GM19395 (cell line): Measurements from ENCODE around the gene TTC33.
"Not testable (repeated sequence)": the region's sequence is repeated elsewhere in the genome, so short reads cannot be mapped to it uniquely, and the experiment has no call there.

Source experiments
- ATAC-seq: cut with Tn5 transposase; IDR thresholded peaks from one replicate; pipeline ENCODE4 v1.9.1; 2021; ENCODE audit warnings: mild to moderate bottlenecking, moderate library complexity; ENCODE audit not compliant: unreplicated experiment

The TTC33 gene

DNA sequence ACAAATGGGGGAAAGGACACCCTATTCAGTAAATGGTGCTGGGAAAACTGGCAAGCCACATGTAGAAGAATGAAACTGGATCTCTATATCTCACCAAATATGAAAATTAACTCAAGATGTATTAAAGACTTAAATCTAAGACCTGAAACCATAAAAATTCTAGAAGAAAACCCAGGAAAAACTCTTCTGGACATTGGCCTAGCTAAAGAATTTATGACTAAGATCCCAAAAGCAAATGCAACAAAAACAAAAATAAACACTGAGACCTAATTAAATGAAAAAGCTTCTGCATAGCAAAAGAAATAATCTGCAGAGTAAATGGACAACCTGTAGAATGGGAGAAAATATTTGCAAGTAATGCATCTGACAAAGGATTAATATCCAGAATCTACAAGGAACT lies 99.7 kb downstream of the TTC33 start:
- not testable (repeated sequence) for ATAC-seq

DNA sequence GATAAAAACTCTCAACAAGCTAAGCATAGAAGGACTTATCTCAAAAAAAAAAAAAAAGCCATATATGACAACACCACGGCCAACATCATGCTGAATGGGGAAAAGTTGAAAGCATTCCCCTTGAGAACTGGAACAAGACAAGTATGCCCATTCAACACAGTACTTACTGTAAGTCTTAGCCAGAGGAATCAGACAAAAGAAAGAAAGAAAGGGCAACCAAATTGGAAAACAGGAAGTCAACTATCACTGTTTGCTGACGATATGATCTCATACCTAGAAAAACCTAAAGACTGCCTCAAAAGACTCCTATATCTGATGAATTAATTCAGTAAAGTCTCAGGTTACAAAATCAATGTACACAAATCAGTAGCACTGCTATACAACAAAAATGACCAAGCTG lies 100.6 kb downstream of the TTC33 start:
- ATAC-seq: no peak

GRCh38 chr5:40654377-40654991 lies 101.3 kb downstream of the TTC33 start:
- ATAC-seq: no peak

- no peak for ATAC-seq
Measured at GRCh38 chr5:40653221-40654022, 102.3 kb downstream of the TTC33 start.

DNA sequence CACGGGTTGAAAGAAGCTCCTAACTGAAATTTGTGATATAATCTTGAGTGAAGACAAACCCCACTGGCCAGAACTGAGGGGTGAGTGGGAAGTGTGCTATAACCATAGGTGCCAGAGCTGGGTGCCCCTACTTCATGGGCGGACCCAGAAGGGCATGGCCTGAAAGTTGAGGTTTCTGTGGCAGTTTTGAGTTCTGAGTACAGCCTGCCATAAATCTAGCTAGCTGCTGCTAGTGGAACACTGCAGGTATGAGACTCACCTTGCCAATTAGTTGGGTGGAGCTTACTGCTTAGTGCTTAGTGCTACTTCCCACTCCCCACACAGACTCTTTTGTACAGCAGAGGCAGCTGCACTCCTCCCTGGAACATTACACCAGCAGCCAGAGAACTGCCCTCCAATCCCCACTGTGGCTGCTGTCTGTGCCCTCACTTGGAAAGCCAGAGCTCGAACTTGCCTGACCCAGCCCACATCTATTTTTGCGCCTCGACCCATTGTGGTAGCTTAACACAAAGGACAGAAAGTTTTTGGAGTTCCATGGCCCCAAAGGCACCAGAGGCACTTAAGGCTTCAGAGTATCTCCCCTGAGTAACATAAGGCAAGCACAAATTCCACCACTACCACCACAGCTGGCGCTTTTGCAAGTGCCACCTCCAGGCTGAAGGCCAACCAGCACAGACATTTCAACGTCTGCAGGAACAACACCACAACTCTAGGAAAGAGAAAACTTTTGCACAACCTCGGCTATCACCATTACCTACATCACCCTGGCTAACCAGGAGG lies 103.1 kb downstream of the TTC33 start:
- ATAC-seq: no peak

DNA sequence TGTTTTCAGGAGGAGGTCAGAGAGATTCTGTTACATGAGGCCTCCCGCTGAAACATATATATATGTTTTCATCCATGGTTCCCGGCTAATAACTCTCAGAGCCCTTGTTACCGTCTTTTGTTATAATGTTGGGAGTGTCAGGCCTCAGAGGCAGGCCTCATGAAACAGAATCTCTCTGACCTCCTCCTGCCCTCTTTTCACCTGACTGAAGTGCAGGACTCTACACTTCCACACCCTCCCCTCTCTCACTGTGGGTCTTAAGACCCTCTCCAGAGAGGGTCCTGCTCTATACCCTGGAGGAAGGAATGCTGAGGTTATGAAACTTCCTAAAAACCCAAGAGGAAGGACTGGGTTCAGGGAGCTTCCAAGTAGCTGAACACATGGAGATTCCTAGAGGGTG lies 104.6 kb downstream of the TTC33 start:
- ATAC-seq: no peak

DNA sequence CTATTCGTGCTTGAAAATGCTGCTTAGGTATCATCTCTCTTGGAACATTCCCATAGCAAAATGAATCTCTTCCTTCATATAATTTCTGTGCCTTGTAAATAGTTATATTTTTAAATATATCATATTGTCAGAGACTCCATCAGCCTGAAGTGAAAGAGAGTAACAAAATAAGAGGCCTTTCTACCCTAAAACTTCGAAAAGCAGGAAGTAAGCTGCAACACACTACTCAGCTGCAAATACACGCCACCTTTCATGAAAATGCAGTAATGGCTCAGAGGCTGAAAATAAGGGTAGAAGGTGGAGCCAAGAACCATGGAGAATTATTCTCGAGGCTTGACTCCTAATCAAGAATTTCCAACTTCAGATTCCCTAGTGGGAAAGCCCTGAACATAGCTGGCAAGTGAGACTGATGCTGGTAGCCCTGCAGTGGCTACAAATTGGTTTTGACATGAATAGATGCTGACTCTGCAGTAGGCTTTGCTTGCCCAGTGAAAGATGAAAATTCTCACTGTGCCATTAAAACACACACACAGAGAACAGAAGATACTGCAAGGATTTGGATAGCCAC lies 106.2 kb downstream of the TTC33 start:
- no peak for ATAC-seq

GRCh38 chr5:40648150-40648549 lies 107.6 kb downstream of the TTC33 start:
- ATAC-seq: no peak

DNA sequence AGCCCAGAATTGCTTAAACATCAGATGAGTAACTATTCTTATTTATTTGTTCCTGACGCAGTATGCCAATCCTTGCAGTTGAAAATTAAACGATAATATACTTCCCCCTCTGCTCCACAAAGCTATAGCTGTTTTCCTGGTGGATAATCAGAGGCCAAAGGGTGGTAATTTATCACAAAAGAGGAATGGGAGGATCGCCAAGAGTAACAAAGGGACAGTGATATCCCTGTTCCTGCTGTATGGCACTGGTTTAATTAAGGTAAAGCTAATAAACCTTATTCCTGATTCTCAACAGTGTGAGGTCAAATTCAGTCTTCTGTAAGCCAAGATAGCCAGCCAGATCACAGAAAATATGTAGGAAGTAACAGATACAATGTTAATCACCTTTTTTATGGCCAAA lies 109.5 kb downstream of the TTC33 start:
- no peak for ATAC-seq

GRCh38 chr5:40639531-40639930 lies 116.2 kb downstream of the TTC33 start:
- ATAC-seq: not testable (repeated sequence)

DNA sequence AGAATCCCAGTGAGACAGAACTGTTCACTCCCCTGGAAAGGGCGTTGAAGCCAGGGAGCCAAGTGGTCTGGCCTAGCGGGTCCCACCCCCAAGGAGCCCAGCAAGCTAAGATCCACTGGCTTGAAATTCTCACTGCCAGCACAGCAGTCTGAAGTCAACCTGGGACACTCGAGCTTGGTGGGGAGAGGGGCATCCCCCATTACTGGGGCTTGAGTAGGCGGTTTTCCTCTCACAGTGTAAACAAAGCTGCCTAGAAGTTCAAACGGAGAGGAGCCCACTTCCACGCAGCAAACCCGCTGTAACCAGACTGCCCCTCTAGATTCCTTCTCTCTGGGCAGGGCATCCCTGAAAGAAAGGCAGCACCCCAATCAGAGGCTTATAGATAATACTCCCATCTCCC lies 121.2 kb downstream of the TTC33 start:
- ATAC-seq: no peak

GRCh38 chr5:40634154-40634553 lies 121.6 kb downstream of the TTC33 start:
- no peak for ATAC-seq

GRCh38 chr5:40631236-40631635 lies 124.5 kb downstream of the TTC33 start:
- ATAC-seq: no peak

- ATAC-seq: no peak
Measured at GRCh38 chr5:40630126-40630525, 125.6 kb downstream of the TTC33 start.

- ATAC-seq: no peak
Measured at GRCh38 chr5:40628407-40628806, 127.4 kb downstream of the TTC33 start.

GRCh38 chr5:40627706-40628105 lies 128.1 kb downstream of the TTC33 start:
- ATAC-seq: no peak

DNA sequence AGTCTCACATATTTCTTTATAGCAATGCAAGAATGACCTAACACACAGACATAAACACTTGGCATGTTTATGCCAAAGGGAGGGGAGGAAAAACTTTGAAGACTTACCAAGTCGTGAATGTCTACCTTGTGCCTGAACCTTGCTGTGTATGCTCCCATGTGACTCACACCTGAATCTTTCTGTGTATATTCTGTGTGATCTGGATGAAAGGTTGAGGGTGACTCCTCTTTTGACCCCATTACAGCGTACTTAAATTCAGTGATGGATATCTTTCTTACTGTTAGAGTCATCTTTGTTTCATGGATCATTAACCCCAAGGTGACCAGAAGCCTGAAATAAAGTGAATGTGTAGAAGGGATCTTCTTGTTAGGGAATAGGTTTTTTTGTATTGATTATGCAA lies 129.0 kb downstream of the TTC33 start:
- ATAC-seq: no peak

GRCh38 chr5:40623480-40624420 lies 132.0 kb downstream of the TTC33 start:
- ATAC-seq: no peak

DNA sequence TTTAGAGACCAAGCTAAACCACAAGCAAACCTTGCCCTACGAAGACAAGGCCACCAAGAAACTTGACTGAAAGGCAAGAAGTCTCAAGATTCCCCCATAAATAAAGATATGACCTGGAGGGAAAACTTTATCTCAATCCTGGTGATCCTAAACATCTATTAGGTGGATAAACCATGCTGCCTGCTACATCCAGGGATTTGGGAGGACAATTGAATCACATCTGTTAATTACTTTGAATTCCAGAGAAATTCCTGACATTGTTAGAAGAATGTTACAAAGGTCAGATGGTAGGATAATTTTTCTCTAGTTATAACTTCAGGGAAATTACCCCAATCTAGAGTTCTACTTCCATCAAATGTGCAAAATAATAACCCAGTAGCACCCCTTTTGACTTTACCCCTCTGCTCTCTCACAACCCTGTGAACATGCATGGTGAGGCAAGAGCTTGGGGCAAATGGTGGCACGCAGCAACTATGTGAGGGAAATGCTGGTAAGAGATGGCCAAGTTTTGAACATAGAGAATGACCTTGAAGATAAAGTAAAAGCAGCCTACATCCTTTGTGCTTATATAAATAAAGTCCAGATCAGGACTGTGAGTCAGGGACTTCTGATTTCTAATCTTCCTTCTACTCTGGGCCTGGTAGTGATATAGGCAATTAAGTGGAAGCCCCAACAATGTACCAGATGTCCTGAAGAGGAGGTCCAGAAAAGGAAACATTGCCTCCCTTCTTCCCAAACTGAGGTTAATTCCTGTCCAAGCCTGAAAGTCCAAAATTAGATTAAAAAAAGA lies 133.1 kb downstream of the TTC33 start:
- ATAC-seq: no peak

DNA sequence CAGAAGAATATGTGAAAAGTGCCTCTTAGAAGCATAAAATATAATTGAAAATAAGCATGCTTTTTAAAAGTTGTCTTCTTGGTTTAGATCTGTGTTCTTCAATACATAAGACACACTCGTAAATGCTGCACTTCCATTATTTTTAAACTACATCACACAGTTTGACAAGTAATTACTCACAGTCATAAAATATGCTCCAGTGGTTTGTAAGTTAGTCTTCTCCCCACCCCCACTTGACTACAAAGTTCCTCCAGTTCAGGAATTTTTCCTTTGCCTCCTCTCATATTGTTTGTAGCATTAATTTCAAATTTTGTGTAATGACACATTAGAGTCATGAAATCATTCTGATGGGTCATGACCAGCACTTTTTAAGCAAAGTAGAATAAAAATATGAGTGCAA lies 136.3 kb downstream of the TTC33 start:
- no peak for ATAC-seq
